Measurements from ENCODE around the gene SCN3A. TPM values are rescaled to one million over a fixed set of nuclear protein-coding genes. Genes with fewer than 3 reads are reported as not detected.

SCN3A gene
- total RNA-seq, 1 donor from 2014 or later: not detected

- Histone ChIP-seq H3K4me3 (ENCODE audit: low read depth, low read length) (no peak overlapping the region), H3K27me3 (ENCODE audit: control insufficient read depth, insufficient read depth, low read length) (peaks cover 3% of the 10 kb centered on the region), H3K36me3 (ENCODE audit: control insufficient read depth, insufficient read depth, low read length) (no peaks in the 10 kb centered on the region)
- DNase-seq (ENCODE audit: low read depth) (no peak), FAIRE-seq (no peak)
- no peak for TF ChIP-seq CTCF (IDR thresholded peaks at IDR 0.05; ENCODE audit: insufficient read depth, low read length, severe bottlenecking)
Observed at GRCh38 chr2:165074884-165075283, 129.0 kb downstream of the SCN3A start.

- Histone ChIP-seq H3K36me3 (ENCODE audit: control insufficient read depth, insufficient read depth, low read length) (no peaks in the 10 kb centered on the region), H3K27me3 (ENCODE audit: control insufficient read depth, insufficient read depth, low read length) (peaks cover 3% of the 10 kb centered on the region), H3K4me3 (ENCODE audit: low read depth, low read length) (no peak overlapping the region)
- FAIRE-seq: no peak
- TF ChIP-seq CTCF (IDR thresholded peaks at IDR 0.05; ENCODE audit: insufficient read depth, low read length, severe bottlenecking): no peak
- DNase-seq (ENCODE audit: low read depth): no peak
Observed at GRCh38 chr2:165074323-165074722, 129.5 kb downstream of the SCN3A start.

GRCh38 chr2:165070076-165070475, 133.8 kb downstream of the SCN3A start:
- peaks cover 3% of the 10 kb centered on the region for H3K27me3 ChIP-seq (ENCODE audit: control insufficient read depth, insufficient read depth, low read length)
- H3K36me3 ChIP-seq (ENCODE audit: control insufficient read depth, insufficient read depth, low read length): no peaks in the 10 kb centered on the region
- no peak for TF ChIP-seq CTCF (IDR thresholded peaks at IDR 0.05; ENCODE audit: insufficient read depth, low read length, severe bottlenecking)
- FAIRE-seq (no peak), DNase-seq (ENCODE audit: low read depth) (no peak)
- no peak overlapping the region for H3K4me3 ChIP-seq (ENCODE audit: low read depth, low read length)

- no peak for FAIRE-seq
- H3K4me3 ChIP-seq (ENCODE audit: low read depth, low read length): no peak overlapping the region
- no peak for DNase-seq (ENCODE audit: low read depth)
- TF ChIP-seq CTCF (IDR thresholded peaks at IDR 0.05; ENCODE audit: insufficient read depth, low read length, severe bottlenecking): no peak
- peaks cover 3% of the 10 kb centered on the region for H3K27me3 ChIP-seq (ENCODE audit: control insufficient read depth, insufficient read depth, low read length)
- H3K36me3 ChIP-seq (ENCODE audit: control insufficient read depth, insufficient read depth, low read length): no peaks in the 10 kb centered on the region
Observed at GRCh38 chr2:165069151-165069550, 134.7 kb downstream of the SCN3A start.

- FAIRE-seq: no peak
- H3K27me3 ChIP-seq (ENCODE audit: control insufficient read depth, insufficient read depth, low read length): peaks cover 3% of the 10 kb centered on the region
- no peak for TF ChIP-seq CTCF (IDR thresholded peaks at IDR 0.05; ENCODE audit: insufficient read depth, low read length, severe bottlenecking)
- no peaks in the 10 kb centered on the region for H3K36me3 ChIP-seq (ENCODE audit: control insufficient read depth, insufficient read depth, low read length)
- DNase-seq (ENCODE audit: low read depth): no peak
- H3K4me3 ChIP-seq (ENCODE audit: low read depth, low read length): no peak overlapping the region
Observed at GRCh38 chr2:165068487-165068757, 135.4 kb downstream of the SCN3A start.

- Histone ChIP-seq H3K27me3 (ENCODE audit: control insufficient read depth, insufficient read depth, low read length) (peaks cover 3% of the 10 kb centered on the region), H3K4me3 (ENCODE audit: low read depth, low read length) (no peak overlapping the region)
- FAIRE-seq: no peak
Observed at GRCh38 chr2:165067643-165068486, 136.0 kb downstream of the SCN3A start.

More at GRCh38 chr2:165067643-165068486, 136.0 kb downstream of the SCN3A start:
- H3K36me3 ChIP-seq (ENCODE audit: control insufficient read depth, insufficient read depth, low read length): no peaks in the 10 kb centered on the region
- no peak for TF ChIP-seq CTCF (IDR thresholded peaks at IDR 0.05; ENCODE audit: insufficient read depth, low read length, severe bottlenecking)
- DNase-seq (ENCODE audit: low read depth): peak; percentile 13

Measured in bronchial epithelial cell (primary cell).